GM12892 (cell line): ENCODE results near the gene SSBP1.

Experiments used
- POLR2A ChIP-seq: IDR thresholded peaks from 2 replicates; pipeline ENCODE4 v1.6.1; 2011; ENCODE audit warnings: low read depth, low read length, control low read depth
- POLR2AphosphoS5 ChIP-seq: IDR thresholded peaks from 2 replicates; pipeline ENCODE4 v1.6.1; 2011; ENCODE audit warnings: low read depth, low read length, control low read depth

GRCh38 chr7:141788296-141788695, 50.1 kb downstream of the SSBP1 start:
- no peak for TF ChIP-seq POLR2AphosphoS5
- TF ChIP-seq POLR2A = no peak
